GM03348 (cell line): ENCODE data around the gene PI4KB.

Experiments used
- DNase-seq: peaks from one replicate; pipeline ENCODE4 v3.0.0; 2012; ENCODE audit warnings: low spot score

The PI4KB gene

DNA sequence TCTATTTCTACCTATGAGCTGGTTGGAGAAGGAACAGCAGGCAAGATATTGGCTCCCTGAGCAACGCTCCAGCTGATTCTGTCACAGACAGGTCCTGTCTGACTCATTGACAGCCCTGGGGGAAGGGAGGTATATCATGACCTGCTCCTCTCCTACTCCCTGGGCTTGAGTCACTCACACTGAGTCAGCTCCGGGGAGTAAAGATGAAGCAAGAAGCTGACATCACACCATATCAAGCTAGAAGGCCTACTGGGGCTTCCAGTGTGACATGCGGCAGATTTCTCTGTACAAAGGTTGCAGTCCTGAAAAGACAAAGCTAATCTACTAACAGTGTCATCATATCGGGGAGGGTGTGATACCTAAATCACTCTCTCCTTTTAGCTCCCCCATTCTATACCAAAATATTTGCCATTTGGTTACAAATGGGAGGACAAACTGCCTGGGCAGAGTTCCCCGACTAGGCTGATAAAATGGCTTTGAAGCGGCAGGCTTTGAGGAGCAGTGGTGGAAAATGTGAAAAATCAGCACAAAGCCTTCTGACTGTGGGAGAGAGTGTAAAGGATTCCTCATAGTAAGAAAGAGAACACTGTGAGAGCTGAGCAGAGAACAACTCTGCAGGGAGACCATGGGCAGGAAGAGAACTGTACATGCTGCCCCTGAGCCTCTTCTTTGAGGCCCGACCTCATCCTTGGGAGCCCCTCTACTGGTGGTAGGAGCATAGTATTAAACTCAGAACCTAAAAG lies 15.5 kb downstream of the PI4KB start:
- peak; percentile 95 for DNase-seq

DNA sequence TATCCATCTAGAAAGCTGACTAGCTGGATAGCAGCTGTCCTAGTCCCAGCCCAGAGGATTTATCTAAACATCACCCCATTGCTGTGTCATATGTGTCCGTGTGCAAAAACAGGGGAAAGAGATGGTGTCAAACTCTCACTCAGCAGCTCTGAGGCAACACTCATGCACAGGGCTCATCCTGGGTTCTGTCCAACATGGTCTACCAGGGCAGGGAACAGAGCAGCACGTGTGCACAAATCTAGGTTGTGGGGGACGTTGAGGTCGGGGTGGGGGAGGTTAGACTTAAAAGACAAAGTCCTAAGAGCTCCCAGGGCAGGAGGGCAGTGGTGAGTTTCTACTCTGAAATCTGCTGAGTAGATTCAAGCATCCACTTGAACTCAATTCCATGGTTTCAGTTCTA lies 16.2 kb downstream of the PI4KB start:
- DNase-seq = no peak

DNA sequence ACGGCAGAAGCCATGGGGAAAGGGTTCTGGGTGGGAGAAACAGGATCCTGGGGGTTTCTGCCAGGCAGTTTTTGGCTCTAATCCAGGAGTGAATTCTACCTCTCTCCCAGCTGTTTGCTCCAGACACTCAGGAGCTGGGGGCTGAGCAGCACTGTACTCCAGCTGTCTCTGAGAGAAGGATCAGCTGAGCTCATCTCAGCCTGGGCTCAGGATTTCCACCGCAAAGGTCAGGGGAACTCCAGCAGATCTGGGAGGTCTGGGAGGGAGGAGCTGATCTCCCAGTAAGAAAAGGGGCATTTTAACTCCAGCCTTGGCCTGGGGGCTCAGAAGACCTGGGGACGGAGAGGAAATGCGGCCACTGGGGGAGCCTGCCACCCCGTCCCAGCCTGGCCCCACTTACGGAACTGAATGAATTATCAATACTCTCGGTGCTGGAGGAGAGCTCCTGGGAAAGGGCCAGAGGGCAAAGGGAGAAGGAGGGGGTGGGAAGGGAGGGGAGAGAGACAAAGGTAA lies 17.3 kb downstream of the PI4KB start:
- DNase-seq = peak; percentile 24

GRCh38 chr1:151294742-151295462 lies 32.3 kb downstream of the PI4KB start:
- DNase-seq = no peak

DNA sequence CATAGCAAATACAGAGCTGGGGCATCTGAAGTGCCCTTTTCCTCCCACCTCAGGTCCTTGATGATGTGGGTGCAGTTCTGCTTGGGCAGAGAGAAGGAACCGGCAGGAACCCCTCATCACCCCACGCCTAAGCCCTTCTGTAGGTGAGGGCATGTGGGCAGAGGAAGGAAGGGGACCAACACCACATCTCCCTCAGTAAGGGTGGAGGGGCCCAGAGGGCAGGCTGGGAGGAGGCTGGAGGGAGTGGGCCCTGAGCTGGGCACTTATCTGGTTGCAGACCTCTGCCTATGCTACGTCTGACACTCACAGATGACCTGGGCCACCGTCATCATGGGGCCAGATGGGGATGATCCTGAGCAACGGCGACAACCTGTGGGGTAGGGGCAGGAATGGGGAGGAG lies 34.1 kb downstream of the PI4KB start:
- no peak for DNase-seq

DNA sequence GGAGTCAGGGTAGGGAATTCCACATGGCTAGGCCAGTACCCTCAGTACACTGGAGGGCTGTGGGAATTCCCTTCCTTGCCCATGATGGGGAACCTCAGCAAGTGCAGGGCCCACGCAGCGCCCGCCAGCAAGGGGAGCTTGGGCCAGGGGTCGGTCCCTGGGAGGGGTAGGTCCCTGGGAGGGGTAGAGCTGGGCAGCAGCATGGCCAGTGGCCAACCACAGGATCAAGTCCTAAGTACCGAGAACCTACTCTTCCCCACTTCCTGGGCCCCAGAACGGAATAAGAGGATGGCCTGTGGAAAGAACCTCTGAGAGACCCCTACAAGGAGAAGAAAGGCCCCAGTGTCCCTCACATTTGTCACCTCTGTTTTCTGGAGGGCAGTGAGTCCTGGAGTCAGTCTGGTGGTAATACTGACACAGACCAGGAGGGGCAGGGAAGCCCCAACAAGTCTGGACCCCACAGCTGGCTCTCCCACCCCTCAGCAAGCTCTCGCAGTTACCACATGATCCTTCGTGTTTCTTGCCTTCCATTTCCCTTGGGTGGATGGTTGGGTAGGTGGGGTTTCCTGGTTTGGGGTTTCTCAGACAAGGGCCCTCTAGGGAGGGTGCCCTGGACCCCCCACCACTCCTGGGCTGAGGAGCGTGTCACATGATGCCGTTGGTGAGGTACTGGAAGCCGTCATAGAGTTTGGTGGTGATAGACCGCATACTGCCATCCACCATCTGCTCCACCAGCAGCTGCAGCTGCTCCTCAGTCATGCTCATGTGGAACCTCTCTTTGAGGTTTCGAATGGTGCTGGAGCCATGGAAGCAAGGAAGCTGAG lies 34.8 kb downstream of the PI4KB start:
- no peak for DNase-seq

- no peak for DNase-seq
Measured at GRCh38 chr1:151290709-151291303, 36.4 kb downstream of the PI4KB start.

GRCh38 chr1:151289991-151290708 lies 37.1 kb downstream of the PI4KB start:
- DNase-seq = no peak

DNA sequence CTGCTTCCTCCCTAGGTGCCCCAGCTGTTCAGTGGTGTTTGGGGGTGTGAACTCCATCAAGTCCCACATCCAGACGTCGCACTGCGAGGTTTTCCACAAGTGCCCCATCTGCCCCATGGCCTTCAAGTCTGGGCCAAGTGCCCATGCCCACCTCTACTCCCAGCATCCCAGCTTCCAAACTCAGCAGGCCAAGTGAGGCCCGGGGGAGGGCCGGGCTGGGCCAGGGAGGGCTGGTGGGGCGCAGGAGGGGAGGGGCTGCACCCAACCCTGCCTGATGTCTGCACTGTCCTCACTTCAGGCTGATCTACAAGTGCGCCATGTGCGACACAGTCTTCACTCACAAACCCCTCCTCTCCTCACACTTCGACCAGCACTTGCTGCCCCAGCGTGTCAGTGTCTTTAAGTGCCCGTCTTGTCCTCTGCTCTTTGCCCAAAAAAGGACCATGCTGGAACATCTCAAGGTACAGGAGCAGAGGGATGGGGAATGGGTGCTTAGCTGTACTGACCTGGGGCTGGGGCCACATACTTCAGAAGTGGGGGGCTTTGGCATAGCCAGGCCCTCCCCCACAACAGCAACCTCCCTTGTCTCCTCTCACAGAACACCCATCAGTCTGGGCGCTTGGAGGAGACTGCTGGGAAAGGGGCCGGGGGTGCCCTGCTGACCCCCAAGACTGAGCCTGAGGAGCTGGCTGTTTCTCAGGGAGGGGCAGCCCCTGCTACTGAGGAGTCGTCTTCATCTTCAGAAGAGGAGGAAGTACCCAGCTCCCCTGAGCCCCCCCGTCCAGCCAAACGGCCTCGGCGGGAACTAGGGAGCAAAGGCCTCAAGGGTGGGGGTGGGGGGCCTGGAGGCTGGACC lies 37.9 kb downstream of the PI4KB start:
- DNase-seq = no peak

- DNase-seq = no peak
Measured at GRCh38 chr1:151288502-151288901, 38.7 kb downstream of the PI4KB start.

DNA sequence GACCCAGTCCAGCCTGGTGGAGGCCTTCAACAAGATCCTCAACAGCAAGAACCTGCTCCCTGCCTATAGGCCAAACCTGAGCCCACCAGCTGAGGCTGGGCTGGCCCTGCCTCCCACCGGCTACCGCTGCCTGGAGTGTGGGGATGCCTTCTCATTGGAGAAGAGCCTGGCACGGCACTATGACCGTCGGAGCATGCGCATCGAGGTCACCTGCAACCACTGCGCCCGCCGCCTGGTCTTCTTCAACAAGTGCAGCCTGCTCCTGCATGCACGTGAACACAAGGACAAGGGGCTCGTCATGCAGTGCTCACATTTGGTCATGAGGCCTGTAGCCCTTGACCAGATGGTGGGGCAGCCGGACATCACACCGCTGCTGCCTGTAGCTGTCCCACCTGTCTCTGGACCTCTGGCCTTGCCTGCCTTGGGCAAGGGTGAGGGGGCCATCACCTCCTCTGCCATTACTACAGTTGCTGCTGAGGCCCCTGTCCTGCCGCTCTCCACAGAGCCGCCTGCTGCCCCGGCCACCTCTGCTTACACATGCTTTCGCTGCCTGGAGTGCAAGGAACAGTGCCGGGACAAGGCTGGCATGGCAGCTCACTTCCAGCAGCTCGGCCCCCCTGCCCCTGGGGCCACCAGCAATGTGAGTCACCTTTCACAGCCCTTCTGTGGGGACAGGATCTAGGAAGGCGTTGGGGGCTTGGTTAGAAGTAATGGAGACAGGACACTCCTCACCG lies 39.3 kb downstream of the PI4KB start:
- DNase-seq = no peak

DNA sequence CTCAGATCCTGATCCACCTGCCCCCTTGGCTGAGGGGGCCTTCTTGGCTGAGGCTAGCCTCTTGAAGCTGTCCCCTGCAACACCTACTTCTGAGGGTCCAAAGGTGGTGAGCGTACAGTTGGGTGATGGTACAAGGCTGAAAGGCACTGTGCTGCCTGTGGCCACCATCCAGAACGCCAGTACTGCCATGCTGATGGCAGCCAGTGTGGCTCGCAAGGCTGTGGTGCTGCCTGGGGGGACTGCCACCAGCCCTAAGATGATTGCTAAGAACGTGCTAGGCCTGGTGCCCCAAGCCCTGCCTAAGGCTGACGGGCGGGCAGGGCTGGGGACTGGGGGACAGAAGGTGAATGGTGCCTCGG lies 39.9 kb downstream of the PI4KB start:
- DNase-seq = no peak

- DNase-seq = no peak
Measured at GRCh38 chr1:151286619-151287340, 40.4 kb downstream of the PI4KB start.

- no peak for DNase-seq
Measured at GRCh38 chr1:151284013-151284577, 43.1 kb downstream of the PI4KB start.

GRCh38 chr1:151282883-151283725 lies 44.1 kb downstream of the PI4KB start:
- DNase-seq = no peak

- peak; percentile 99 for DNase-seq
Measured at GRCh38 chr1:151281969-151282882, 45.0 kb downstream of the PI4KB start, which contains the start of gene ZNF687. Gene ZNF687, plus strand, starts transcription at chr1:151282299. Its CDS starts 3,993 bp downstream, at chr1:151286292.
